ENCODE results near the gene CERS6. TPM values are rescaled to one million over a fixed set of nuclear protein-coding genes. Genes with fewer than 3 reads are reported as not detected.
"Not testable (repeated sequence)": the region's sequence is repeated elsewhere in the genome, so short reads cannot be mapped to it uniquely, and the experiment has no call there.

Gene CERS6
- total RNA-seq, 1 donor from 2014 or later, result 23.6 TPM

DNA sequence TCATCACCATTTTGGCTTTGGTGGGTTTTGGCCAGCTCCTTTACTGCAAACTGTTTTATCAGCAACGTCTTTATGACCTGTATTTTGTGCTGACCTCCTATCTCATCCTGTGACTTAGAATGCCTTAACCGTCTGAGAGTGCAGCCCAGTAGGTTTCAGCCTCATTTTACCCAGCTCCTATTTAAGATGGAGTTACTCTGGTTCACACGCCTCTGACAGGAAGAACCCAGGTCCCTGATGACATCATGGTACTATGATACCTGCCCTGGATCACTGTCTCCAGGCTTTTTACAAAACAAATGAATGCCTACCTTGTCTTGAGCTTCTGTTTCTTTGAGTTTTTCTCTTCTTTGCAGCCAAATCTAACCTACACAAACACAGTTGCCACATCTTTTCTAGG, 208.6 kb downstream of the CERS6 start:
- not testable (repeated sequence) for DNase-seq (ENCODE audit: low read depth in 2 of 2)

DNA sequence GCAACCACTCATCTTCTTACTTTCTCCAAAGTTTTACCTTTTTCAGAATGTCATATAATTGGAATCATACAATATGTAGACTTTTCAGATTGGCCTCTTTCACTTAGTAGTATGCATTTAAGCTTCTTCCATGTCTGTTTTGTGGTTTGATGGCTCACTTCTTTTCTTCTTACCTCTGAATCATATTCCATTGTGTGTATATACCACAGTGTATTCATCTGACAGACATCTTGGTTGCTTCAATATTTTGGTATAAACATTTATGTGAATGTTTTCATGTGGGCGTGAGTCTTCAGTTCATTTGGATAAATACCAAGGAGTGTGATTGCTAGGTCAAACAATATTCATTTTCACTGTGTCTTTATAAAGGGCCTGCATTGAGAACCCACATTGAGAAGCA, 210.3 kb downstream of the CERS6 start:
- DNase-seq (ENCODE audit: low read depth in 2 of 2), result no peak

DNA sequence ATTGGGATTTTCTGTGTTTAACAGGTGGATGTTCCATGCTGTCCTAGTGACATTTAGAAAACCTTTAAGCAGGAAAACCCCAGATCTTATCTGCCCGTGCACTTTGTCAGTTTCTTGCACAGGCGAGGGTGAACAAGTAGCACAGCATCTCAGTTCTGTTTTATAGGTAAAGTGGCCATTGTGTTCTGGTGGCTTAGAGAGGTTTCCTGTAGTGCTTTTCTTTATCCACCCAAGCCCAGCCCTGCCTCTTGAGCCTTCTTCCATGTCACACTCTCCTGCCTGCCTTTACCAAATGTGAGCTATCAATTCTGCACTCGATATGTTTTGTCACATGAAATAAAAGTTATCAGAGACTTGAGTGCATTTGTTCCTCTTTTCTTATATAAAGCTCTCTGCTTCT, 211.1 kb downstream of the CERS6 start:
- no peak for DNase-seq (ENCODE audit: low read depth in 2 of 2)

DNA sequence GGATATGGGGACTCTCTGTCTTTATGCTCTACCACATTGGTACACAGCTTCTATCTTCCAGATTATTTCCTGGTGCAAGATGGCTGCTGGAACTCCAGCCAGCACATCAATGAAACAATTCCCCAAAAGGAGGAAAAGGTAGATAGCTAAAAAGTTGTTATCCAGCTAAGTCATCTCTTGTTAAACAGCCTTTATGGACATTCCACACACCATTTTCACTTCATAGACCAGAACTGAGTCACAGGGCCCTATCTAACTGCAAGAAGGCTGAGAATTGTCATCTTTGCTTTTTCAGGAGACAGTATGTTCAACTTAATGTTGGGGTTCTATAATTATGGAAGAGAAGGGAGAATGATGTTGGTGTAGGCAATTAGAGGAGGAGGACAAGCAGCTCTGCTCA, 213.1 kb downstream of the CERS6 start:
- DNase-seq (ENCODE audit: low read depth in 2 of 2), result no peak

DNA sequence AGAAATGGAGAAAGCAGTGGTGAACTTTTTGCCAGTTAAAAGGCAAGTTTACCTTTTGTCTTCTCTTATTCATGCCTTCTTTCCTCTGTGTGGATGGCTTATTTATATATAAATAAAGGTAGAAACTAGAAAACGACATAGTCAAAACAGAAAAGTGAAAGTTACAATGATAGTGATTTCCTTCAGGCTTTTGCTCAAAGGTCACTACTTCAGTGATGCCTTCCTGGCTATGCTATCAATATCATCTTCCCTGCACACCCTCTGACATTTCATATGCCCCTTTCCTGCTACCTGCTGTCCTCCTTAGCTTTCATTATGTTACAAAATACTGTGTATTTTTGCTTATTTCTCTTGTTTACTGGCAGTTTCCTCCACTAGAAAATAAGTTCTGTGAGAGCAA, 214.4 kb downstream of the CERS6 start:
- DNase-seq (ENCODE audit: low read depth in 2 of 2), result no peak

DNA sequence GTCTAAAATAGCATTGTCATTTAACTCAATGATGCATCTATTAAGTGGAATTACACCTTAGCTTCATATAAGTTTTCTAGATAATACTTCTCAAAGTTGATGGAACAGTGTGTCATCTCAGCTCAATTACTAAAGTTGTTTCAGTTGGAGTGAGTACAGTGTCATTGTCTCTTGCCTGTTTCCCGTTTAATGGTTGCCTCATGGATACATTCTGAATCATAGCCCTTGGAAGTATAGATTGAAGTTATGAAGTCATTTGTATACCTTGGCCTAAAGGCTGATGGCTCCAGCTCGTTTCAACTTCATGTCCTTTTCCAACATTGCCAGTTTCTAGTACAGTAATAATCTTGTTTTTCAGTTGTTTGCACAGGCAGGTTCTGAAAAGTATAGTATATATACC, 215.9 kb downstream of the CERS6 start:
- DNase-seq (ENCODE audit: low read depth in 2 of 2), result peak in 1 of 2 donors; percentile 62

DNA sequence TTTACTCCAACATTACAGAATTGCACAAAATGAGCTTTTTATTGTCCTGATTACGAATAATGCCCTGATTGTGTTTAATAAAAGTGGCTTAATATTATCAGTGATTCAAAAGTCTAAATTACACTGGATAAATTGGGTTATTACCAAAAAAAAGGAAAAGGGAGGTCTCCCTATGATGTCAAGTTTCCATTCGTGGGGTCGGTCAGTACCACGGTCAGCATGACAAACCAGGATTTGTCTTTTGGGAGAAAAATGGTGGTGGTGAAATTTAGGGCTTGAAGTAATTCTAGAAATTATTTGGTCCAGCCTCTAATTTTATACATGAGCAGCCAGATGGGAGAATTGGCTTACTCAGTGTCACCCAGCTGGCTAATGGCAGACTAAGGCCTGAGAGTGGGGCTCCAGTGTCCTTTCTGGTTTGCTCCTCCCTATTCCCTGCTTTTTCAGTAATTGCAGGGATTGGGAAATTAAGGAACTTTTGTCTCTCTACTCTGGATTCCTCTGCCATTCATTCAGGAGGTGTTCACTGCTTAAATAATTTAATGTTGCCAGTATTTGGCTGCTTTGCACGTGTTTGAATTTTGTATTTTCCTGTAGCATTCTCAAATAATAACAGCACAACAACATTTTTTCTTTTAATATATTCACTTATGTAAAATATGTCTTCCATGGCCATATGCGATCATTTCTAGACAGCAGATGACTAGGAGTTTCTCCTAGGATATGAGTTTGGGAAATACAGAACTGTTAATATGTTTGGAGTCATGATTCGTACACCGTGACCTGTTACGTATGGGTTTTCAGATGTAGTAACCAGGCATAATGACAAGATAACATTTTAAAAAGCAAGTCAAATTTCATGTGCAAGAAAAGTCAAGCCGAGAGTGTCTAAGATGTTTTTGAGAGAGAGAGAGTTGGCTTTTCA, 217.5 kb downstream of the CERS6 start:
- no peak for DNase-seq (ENCODE audit: low read depth in 2 of 2)

DNA sequence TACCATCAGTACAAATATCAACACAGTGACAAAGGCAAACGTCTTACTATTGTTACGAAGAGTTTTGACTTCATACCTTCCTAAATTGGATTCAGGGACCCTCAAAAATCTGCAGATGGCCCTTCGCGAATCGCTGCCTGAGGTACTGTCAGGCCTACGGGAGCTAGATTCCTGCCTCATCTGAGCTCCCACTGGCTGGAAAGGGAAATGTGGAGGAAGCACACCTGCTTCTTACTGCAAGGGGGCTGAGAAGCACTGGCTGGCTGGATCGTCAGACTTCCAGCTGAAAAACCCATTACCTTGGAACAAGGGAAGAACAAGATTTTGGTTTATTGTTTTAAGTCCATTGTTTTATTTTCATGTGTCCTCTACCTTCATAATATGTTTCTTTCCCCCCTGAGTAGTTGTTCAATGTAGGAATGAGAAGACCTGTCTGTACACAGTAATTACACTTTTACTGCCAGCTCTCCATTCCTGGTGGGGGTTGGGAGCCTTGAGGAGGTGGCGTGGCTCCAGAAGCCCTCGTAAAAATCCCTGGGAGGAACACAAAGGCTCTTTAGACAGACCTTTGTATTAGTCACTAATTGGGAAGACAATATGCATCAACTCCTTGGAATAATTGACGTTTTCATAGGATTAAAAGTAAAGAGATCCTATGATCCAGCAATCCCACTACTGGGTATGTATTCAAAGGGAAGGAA, 222.2 kb downstream of the CERS6 start:
- no peak for DNase-seq (ENCODE audit: low read depth in 2 of 2)

DNA sequence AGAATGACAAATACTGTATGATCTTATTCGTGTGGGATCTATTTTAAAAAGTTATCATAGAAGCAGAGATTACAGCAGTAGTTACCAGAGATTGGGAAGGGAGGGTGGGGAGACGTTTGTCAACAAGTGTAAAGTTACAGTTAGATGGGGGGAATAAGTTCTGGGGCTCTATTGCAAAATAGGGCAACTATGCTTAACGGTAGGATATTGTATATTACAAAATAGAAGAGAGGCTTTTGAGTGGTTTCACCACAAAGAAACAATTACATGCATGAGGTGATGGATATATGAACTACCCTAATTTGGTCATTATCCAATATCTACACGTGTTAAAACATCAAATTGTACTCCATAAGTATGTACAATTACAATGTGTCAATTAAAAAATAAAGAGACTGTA, 223.0 kb downstream of the CERS6 start:
- DNase-seq (ENCODE audit: low read depth in 2 of 2), result no peak

DNA sequence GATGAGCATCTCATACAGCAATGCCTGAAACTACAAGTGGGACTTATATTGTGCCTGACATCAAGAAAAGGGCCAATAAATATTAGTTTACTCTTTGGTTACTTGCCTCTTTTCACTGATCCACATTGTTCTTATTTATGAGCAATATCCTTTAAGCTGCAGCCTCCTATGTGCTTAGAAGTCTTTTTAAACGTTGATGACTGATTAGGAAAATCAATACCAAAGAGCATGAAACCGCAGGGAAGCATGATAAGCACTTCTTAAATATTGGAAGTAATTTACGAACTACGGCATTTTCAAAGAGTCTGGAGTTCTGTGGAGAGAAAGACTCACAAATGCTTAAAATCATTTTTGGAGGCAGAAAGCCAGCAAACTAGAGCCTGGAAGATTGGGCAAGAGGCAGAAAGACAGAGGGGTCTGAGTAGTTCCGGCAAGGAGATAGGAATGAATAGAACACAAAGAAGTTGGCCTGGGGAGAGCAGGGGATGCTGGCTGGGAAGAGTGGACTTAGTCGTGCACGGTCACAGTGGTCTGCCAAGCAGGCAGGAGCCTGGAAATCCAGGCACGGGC, 223.8 kb downstream of the CERS6 start:
- no peak for DNase-seq (ENCODE audit: low read depth in 2 of 2)

DNA sequence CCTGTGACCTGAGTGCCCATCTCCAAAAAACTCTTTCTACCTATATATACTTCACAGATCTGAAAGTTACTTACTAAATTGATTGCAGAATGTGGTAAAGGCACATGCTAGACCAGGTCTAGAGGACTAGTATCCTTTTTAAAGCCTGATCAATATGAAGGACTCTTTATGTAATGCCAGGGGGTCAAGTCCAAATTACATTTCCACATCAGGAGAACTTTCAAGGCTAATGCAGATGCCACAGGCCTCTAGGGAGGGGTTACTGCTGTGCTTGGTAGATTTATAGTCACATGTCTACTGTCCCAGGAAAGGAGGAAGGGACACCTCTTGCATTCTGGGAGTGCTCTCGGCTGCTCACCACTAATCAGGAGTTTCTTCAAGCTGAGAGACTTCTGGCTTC, 227.9 kb downstream of the CERS6 start:
- no peak for DNase-seq (ENCODE audit: low read depth in 2 of 2)

DNA sequence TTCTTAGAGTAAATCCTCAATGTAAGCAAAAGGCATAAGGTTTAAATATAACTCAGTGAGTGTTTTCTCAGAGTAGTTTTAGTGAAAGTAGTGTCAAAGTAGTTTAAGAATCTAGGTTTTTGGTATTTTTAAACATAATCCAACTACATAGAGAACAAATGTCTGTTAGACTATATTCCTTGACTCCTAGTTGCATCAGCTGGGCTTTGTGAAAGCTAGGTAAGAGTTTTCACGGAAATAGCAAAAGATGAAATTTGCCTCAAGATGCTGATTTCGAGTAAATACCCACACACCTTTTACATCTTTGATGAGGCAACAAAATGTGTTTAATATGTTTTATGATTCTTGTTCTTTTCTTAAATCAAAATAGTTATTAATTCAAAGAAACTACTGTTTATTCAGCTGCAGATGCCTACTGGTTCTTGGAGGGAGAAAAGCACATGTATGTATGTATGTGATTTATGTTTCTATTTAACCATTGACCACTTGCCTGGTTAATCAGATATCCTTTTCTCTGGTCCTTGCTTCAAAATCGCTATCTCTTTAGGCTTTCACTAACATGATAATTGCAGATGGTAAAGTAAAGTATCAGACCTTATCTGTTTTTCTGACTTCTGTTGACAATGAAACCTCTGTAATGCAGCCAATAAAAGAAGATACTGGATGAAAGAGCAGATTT, 229.0 kb downstream of the CERS6 start:
- DNase-seq (ENCODE audit: low read depth in 2 of 2), result no peak

DNA sequence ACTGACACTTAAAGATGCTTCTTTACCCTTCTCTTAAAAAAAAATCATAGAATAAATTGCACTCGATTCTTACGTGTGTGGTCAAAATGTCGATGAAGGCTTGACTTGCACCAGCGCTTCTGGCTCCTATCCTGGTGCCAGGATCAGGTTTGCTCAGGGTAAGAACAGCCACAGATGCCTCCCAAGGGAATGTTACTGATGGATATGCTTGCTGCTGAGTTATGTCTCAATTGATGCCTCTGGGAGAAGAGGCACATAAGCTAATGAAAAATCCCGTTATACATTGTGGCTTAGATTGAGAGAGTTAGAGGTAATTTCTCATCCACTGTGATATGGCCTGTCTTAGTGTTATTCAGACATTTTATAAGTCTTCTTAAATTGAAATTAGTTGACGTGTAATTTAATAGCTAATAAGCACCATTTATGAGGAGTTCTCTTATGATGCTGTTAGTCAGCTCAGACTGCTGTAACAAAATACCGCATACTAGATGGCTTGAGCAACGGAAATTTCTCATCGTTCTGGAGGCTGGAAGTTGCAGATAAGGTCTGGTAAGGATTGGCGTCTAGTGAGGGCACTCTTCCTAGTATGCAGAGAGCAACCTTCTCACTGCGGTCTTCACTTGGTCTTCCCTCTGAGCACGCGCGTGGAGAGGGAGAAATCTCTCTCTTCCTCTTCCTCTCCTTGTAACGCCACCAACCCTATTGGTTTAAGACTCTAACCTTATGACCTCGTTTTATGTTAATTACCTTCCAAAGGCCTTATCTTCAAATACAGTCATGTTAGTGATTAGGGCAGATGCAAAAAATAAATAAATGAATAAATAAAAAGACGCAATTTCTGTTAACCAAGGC, 229.8 kb downstream of the CERS6 start:
- no peak for DNase-seq (ENCODE audit: low read depth in 2 of 2)

DNA sequence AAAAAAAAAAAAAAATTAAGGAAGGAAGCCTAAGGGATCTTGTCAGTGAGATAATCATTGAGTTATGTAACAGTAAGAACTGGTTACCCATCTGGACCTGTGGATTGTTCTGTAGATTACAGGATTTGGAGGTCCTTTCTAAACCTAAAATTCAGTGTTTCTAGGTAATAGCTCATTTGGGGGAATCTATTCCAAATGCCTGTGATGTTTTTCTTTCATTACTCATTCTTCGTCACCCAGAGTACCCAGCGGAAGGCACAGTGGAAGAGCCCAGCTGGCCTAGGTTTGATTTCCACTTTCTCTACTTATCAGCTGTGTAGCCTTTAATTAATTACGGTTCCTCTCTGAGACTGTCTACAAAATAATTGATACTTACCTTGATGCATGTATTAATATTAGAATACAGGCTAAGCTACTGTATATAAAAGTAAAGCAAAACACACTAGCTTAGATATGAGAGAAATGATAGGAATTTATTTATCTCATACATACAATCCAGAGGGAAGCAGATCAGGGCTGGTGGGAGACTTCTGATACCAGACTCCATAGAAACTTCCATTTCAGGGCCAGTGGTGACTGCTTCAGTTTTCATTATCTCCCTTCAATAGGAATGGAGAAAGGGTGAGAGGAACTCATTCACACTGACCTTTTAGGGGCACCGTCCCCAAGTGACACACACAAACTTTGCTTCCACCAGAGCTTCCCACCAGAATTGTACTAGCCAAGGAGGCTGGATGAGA, 230.6 kb downstream of the CERS6 start:
- peak in 1 of 2 donors; percentile 39 for DNase-seq (ENCODE audit: low read depth in 2 of 2)

DNA sequence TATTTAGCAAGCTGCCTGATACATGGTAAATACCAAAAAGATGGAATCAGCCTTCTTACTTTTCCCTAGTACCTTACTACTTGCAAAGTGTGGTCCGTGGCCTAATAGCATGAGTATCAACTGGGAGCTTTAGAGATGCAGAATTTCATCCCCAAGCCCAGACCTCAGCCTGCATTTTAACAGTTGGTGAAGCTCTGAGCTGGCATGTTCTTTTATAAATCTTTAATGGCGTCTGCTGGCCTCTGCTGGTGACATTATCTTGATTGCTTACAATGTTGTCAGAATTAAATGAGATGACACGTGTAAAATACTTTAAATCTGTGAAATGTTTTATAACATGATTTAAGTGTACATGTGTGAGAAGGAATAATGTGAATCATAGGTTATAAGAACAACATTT, 231.2 kb downstream of the CERS6 start:
- peak; percentile 39 to 45 for DNase-seq (ENCODE audit: low read depth in 2 of 2)

DNA sequence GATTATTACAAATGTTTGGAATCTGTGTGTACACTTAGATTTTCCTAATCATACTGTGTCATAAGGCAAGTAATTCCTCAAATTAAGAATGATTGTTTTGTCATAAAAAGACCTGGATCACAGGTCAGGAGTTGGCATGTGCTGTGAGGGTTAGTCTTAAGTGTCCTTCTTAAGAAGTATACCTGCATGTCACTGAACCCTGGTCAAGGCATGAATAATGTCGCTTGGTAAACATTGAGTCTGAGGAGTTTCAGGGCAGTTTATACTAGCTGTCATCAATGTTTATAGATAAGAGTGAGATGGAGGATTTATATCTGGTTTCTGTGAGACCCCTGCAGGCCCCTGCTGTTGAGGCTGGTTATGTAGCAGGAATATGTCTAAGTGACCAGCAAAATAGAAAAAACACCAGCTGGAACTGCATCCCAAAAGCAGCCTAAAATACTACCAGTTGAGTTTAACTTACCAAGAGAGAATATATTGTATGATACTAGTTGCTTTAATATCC, 234.4 kb downstream of the CERS6 start:
- no peak for DNase-seq (ENCODE audit: low read depth in 2 of 2)

DNA sequence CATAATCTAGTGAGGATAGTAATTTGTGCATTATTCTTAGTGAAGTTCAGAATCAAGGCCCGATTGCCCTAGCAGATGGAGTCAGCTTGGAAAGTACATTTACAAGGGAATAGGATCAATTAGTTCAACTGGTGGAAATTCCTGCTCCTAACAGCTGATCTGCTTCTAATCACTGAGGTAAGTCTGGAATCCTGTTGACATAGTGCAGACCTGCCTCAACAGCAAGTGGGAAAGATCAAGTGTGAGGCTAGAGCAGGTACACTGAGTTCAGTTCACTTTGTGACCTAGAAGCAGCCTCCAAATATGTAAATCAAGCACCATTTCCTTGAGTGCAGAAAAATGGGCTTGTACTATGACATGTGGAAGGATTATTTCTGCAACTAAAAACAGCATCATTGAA, 235.1 kb downstream of the CERS6 start:
- DNase-seq (ENCODE audit: low read depth in 2 of 2), result no peak

DNA sequence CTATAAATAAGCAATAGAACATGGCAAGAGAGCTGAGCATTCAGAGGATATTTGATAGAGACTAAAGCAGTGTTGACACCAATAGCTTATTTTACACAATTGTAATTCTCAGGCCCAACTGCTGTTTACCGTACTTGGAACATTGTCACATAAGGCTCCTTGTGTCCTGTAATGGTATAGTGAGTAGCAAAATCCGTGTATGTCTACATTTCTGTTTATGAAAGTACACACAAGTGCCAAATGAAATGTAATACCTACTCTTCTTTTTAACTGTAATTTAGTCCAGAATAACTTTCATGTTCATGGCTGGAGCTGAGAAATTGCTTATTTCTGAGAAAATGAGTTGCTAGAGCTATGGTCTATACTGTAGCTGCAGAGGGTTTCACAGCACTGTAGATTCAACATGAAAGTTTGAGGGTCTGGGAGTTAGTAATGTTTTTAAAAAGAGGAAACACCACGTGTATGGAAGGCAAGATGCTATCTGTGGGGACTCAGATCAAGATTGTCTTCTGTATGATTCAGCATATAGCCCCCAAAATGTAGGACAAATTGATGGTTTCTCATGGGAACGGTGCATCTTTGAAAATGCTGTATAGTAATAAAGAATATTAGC, 236.2 kb downstream of the CERS6 start:
- DNase-seq (ENCODE audit: low read depth in 2 of 2), result no peak

DNA sequence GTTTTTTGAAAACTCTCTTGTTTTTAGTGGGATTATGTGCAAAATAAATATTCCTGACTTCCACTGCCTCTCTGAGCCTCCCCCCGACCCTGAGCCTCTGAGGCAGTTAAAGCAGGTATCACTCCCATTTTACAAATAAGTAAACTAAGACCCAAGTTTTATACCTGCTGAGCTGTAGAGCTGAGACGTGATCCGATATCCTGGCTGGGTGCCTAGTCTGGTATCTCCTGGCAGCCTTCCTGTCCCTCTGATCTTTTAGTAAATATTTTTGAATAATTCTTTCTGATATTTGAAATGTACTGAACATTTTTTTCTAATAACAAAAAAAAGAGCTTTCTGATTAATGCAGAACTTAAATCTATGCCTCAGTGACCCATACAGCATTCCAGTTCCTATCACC, 238.1 kb downstream of the CERS6 start:
- DNase-seq (ENCODE audit: low read depth in 2 of 2), result no peak

DNA sequence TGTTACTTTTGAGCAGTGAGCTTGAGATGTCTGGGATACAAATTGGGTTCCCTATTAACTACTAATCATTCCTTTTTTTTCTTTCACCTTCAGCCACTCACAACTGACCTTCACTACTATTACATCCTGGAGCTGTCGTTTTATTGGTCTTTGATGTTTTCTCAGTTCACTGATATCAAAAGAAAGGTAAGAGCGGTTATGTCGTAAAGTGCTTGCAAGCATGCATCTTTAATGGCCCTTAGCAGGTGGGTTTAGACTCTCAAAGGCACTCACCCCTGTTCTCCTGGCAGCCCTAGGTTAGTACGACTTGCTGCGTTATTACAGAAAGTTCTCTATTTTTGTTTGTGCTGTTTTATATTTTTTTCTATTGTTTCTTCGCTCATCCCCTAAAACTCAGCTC, 238.8 kb downstream of the CERS6 start:
- DNase-seq (ENCODE audit: low read depth in 2 of 2), result no peak
